ENCODE measurements around the gene ZNF22.

ZNF22 gene

GRCh38 chr10:44969854-44970253 is 30.9 kb upstream of the ZNF22 start:
- Histone ChIP-seq H3K4me1 (peaks cover 3% of the 10 kb centered on the region), H3K4me3 (ENCODE audit: low read depth, low read length) (no peak overlapping the region), H3K27me3 (ENCODE audit: control insufficient read depth, insufficient read depth, low read length) (no peaks in the 10 kb centered on the region), H3K9me3 (ENCODE audit: control insufficient read depth, low read length) (no peaks in the 10 kb centered on the region), H2AFZ (no peak overlapping the region), H3K9ac (no peak overlapping the region), H3K79me2 (peaks cover 33% of the 10 kb centered on the region), H3K27ac (no peak overlapping the region), H3K36me3 (ENCODE audit: control insufficient read depth, insufficient read depth, low read length) (no peaks in the 10 kb centered on the region), H3K4me2 (ENCODE audit: low read length) (no peak overlapping the region)
- TF ChIP-seq CTCF (IDR thresholded peaks at IDR 0.05), result no peak

- Histone ChIP-seq H3K4me1 (no peaks in the 10 kb centered on the region), H3K9ac (no peak overlapping the region), H3K36me3 (ENCODE audit: control insufficient read depth, insufficient read depth, low read length) (no peaks in the 10 kb centered on the region), H3K4me3 (ENCODE audit: low read depth, low read length) (no peak overlapping the region), H2AFZ (no peak overlapping the region), H3K4me2 (ENCODE audit: low read length) (no peak overlapping the region), H3K27me3 (ENCODE audit: control insufficient read depth, insufficient read depth, low read length) (no peaks in the 10 kb centered on the region), H3K79me2 (peaks cover 27% of the 10 kb centered on the region), H3K9me3 (ENCODE audit: control insufficient read depth, low read length) (no peaks in the 10 kb centered on the region), H3K27ac (no peak overlapping the region)
- TF ChIP-seq CTCF (IDR thresholded peaks at IDR 0.05), result no peak
Observed at GRCh38 chr10:44970812-44971395, 29.8 kb upstream of the ZNF22 start.

GRCh38 chr10:44971434-44971833 is 29.3 kb upstream of the ZNF22 start:
- no peak for TF ChIP-seq CTCF (IDR thresholded peaks at IDR 0.05)
- H3K4me2 ChIP-seq (ENCODE audit: low read length), result no peak overlapping the region
- no peaks in the 10 kb centered on the region for H3K4me1 ChIP-seq
- H3K36me3 ChIP-seq (ENCODE audit: control insufficient read depth, insufficient read depth, low read length), result no peaks in the 10 kb centered on the region
- H3K27me3 ChIP-seq (ENCODE audit: control insufficient read depth, insufficient read depth, low read length), result no peaks in the 10 kb centered on the region
- peaks cover 22% of the 10 kb centered on the region for H3K79me2 ChIP-seq
- no peak overlapping the region for H2AFZ ChIP-seq
- H3K27ac ChIP-seq, result no peak overlapping the region
- no peak overlapping the region for H3K9ac ChIP-seq
- no peak overlapping the region for H3K4me3 ChIP-seq (ENCODE audit: low read depth, low read length)
- H3K9me3 ChIP-seq (ENCODE audit: control insufficient read depth, low read length), result no peaks in the 10 kb centered on the region

DNA sequence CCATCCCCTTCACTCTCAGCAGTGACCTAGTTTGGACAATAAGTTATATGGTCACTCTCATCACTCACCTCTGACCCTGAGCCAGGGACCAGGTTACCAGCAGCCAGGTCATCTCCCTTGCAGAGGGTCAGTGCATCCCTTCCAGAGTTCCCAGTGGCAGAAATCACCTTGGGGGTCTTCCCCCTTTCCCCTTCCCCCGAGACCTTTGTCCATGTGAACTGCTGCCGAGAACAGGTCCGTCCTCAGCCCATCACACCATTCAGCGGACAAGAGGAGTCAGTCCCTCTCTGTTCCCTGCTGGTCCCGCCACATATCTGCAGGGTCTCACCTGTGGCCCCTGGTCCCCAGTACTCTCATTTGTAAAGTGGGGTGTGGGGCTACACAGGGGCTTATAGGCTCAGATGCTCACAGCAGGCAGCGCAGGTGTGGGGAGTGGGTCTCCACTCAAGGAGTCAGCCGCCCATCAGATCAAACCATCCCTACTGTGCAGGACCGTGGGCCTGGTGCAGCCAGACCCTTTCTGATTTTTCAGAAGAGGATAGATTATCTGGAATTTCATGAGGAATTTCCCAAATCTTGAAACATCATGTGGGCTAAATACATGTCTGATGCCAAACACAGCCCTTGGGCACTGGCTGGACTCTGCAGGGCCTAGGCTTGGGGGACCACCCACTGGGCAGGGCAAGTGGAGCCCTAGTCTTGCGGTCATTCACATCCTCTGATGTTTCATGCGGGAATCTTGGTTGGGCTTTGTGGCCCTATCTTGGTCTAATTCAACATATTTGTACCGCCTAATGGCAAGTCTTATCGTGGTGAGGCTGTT is 28.6 kb upstream of the ZNF22 start:
- Histone ChIP-seq H3K27ac (no peak overlapping the region), H3K36me3 (ENCODE audit: control insufficient read depth, insufficient read depth, low read length) (no peaks in the 10 kb centered on the region), H3K4me1 (no peaks in the 10 kb centered on the region), H3K4me3 (ENCODE audit: low read depth, low read length) (no peak overlapping the region), H3K27me3 (ENCODE audit: control insufficient read depth, insufficient read depth, low read length) (no peaks in the 10 kb centered on the region), H2AFZ (no peak overlapping the region), H3K9me3 (ENCODE audit: control insufficient read depth, low read length) (no peaks in the 10 kb centered on the region), H3K9ac (no peak overlapping the region), H3K79me2 (peaks cover 17% of the 10 kb centered on the region), H3K4me2 (ENCODE audit: low read length) (no peak overlapping the region)
- TF ChIP-seq CTCF (IDR thresholded peaks at IDR 0.05), result no peak
